ENCODE measurements around the gene KRTAP2-2. TPM values are rescaled to one million over a fixed set of nuclear protein-coding genes. Genes with fewer than 3 reads are reported as not detected.
"Not testable (repeated sequence)": the region's sequence is repeated elsewhere in the genome, so short reads cannot be mapped to it uniquely, and the experiment has no call there.

The KRTAP2-2 gene
- total and polyA plus RNA-seq, 2 donors (not counting 1 experiment from before 2014, with no cell fraction given), result not detected

DNA sequence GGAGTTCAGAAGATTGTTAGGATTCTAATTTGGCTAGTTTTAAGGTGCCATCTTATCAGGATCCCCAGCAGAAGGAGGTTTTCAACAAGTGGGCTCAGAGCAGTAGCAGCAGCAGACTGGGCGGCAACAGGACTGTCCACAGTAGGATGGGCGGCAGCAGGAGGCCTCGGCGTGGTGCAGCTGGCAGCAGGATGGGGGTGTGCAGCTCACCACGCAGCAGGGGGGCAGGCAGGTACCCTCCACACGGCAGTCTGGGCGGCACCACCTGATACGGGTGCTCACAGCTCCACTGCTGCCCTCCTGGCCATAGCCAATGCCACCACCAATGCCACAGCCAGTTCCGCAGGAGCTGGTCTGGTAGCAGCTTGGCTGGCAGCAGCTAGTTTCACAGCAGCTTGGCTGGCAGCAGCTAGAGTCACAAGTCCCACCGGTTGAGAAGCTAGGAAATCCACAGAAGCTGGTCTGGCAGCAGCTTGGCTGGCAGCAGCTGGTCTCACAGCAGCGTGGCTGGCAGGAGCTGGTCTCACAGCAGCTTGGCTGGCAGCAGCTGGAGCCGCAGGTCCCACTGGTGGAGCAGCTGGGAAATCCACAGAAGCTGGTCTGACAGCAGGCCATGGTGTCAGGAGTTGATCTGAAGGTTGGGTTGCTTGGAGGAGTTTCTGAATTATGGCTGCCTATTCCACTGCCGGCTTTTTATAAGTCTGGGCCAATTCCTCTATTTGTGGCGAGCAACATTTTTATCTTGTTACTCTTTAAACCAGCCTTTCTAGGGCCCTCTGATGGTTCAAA lies 14.1 kb downstream of the KRTAP2-2 start, which contains the start of gene KRTAP1-1:
Gene KRTAP1-1, minus strand, starts transcription at position 668 of the 789 bp plus-strand sequence. Its CDS starts 53 bp downstream, at position 615.
- not testable (repeated sequence) for DNase-seq (ENCODE audit: low read depth in 2 of 2); H3K27ac ChIP-seq (ENCODE audit: insufficient read depth, low read length); H3K27me3 ChIP-seq (ENCODE audit: control insufficient read depth, insufficient read depth, low read length); H3K79me2 ChIP-seq (ENCODE audit: control insufficient read depth, insufficient read depth, low read length); H3K9ac ChIP-seq (ENCODE audit: insufficient read depth, low read length); H3K36me3 ChIP-seq (ENCODE audit: control insufficient read depth, insufficient read depth, low read length); H3K4me1 ChIP-seq (ENCODE audit: control insufficient read depth, extremely low read depth, insufficient read depth, low read length); H3K4me3 ChIP-seq (replicated peaks in 1 of 4; ENCODE audit: control extremely low read depth in 1 of 4, insufficient read depth in 1 of 4, low read depth in 3 of 4, low read length in 4 of 4); H3K4me2 ChIP-seq (ENCODE audit: extremely low read depth, insufficient read depth, low read length); H4K20me1 ChIP-seq (ENCODE audit: control insufficient read depth, extremely low read depth, insufficient read depth, low read length); H3K9me3 ChIP-seq (ENCODE audit: control insufficient read depth, insufficient read depth, low read depth, low read length); H2AFZ ChIP-seq (ENCODE audit: low read length)
- TF ChIP-seq, protein P1, sequence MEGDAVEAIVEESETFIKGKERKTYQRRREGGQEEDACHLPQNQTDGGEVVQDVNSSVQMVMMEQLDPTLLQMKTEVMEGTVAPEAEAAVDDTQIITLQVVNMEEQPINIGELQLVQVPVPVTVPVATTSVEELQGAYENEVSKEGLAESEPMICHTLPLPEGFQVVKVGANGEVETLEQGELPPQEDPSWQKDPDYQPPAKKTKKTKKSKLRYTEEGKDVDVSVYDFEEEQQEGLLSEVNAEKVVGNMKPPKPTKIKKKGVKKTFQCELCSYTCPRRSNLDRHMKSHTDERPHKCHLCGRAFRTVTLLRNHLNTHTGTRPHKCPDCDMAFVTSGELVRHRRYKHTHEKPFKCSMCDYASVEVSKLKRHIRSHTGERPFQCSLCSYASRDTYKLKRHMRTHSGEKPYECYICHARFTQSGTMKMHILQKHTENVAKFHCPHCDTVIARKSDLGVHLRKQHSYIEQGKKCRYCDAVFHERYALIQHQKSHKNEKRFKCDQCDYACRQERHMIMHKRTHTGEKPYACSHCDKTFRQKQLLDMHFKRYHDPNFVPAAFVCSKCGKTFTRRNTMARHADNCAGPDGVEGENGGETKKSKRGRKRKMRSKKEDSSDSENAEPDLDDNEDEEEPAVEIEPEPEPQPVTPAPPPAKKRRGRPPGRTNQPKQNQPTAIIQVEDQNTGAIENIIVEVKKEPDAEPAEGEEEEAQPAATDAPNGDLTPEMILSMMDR (conservative IDR thresholded peaks at IDR 0.05 in 1 of 2, IDR thresholded peaks at IDR 0.05 in 1 of 2; ENCODE audit: low read depth in 1 of 2, low read length in 2 of 2), result peak in 1 of 2 donors; percentile 3

DNA sequence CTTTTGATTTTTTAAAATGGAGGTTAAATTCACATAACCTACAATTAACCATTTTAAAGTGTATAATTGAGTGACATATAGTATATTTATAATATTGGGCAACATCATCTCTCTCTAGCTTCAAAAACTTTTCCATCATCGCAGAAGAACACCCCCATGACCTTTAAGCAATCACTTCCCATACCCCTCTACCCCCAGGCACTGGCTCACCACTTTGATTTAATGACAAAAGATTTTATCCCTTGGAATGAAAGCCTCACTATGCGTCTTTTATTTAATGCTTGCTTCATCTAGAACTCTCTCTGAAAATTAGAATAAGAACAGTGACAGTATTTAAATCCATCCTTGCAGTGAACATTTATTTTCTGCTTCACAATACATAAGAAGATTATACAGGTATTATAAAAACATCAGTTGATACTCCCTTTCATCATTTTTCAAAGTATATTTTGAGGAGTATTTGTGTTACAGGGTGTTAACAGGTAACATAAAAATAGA lies 17.1 kb downstream of the KRTAP2-2 start:
- H3K36me3 ChIP-seq (ENCODE audit: control insufficient read depth, insufficient read depth, low read length), result no peaks in the 10 kb centered on the region
- no peaks in the 10 kb centered on the region for H3K27me3 ChIP-seq (ENCODE audit: control insufficient read depth, insufficient read depth, low read length)
- no peak overlapping the region for H3K9ac ChIP-seq (ENCODE audit: insufficient read depth, low read length)
- DNase-seq (ENCODE audit: low read depth in 2 of 2), result no peak
- H3K4me2 ChIP-seq (ENCODE audit: extremely low read depth, insufficient read depth, low read length), result no peak overlapping the region
- no peaks in the 10 kb centered on the region for H3K4me1 ChIP-seq (ENCODE audit: control insufficient read depth, extremely low read depth, insufficient read depth, low read length)
- H3K27ac ChIP-seq (ENCODE audit: insufficient read depth, low read length), result no peak overlapping the region
- no peaks in the 10 kb centered on the region for H3K9me3 ChIP-seq (ENCODE audit: control insufficient read depth, insufficient read depth, low read depth, low read length)
- H3K4me3 ChIP-seq (replicated peaks in 1 of 4; ENCODE audit: control extremely low read depth in 1 of 4, insufficient read depth in 1 of 4, low read depth in 3 of 4, low read length in 4 of 4), result no peak overlapping the region
- no peaks in the 10 kb centered on the region for H3K79me2 ChIP-seq (ENCODE audit: control insufficient read depth, insufficient read depth, low read length)
- no peaks in the 10 kb centered on the region for H4K20me1 ChIP-seq (ENCODE audit: control insufficient read depth, extremely low read depth, insufficient read depth, low read length)
- TF ChIP-seq, protein P1 (conservative IDR thresholded peaks at IDR 0.05 in 1 of 2, IDR thresholded peaks at IDR 0.05 in 1 of 2; ENCODE audit: low read depth in 1 of 2, low read length in 2 of 2), result no peak
- TF ChIP-seq EZH2 (IDR thresholded peaks at IDR 0.05; ENCODE audit: low read length, missing control alignments), result no peak
- H2AFZ ChIP-seq (ENCODE audit: low read length), result no peak overlapping the region

DNA sequence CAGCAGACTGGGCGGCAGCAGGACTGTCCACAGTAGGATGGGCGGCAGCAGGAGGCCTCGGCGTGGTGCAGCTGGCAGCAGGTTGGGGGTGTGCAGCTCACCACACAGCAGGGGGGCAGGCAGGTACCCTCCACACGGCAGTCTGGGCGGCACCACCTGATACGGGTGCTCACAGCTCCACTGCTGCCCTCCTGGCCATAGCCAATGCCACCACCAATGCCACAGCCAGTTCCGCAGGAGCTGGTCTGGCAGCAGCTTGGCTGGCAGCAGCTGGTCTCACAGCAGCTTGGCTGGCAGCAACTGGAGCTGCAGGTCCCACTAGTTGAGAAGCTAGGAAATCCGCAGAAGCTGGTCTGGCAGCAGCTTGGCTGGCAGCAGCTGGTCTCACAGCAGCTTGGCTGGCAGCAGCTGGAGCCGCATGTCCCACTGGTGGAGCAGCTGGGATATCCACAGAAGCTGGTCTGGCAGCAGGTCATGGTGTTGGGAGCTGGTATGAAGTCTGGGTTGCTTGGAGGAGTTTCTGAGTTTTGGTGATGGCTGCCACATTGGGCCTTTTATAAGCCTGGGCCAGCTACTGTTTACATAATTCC lies 20.6 kb downstream of the KRTAP2-2 start, which contains the start of gene KRTAP1-3:
Gene KRTAP1-3, minus strand, starts transcription at position 529 of the 590 bp plus-strand sequence. Its CDS starts 53 bp downstream, at position 476.
- H3K4me1 ChIP-seq (ENCODE audit: control insufficient read depth, extremely low read depth, insufficient read depth, low read length); H3K9me3 ChIP-seq (ENCODE audit: control insufficient read depth, insufficient read depth, low read depth, low read length); H3K4me3 ChIP-seq (replicated peaks in 1 of 4; ENCODE audit: control extremely low read depth in 1 of 4, insufficient read depth in 1 of 4, low read depth in 3 of 4, low read length in 4 of 4); H4K20me1 ChIP-seq (ENCODE audit: control insufficient read depth, extremely low read depth, insufficient read depth, low read length); H2AFZ ChIP-seq (ENCODE audit: low read length); H3K27me3 ChIP-seq (ENCODE audit: control insufficient read depth, insufficient read depth, low read length); H3K4me2 ChIP-seq (ENCODE audit: extremely low read depth, insufficient read depth, low read length); H3K79me2 ChIP-seq (ENCODE audit: control insufficient read depth, insufficient read depth, low read length); DNase-seq (ENCODE audit: low read depth in 2 of 2); H3K36me3 ChIP-seq (ENCODE audit: control insufficient read depth, insufficient read depth, low read length); H3K9ac ChIP-seq (ENCODE audit: insufficient read depth, low read length); H3K27ac ChIP-seq (ENCODE audit: insufficient read depth, low read length): not testable (repeated sequence)
